ENCODE measurements around the gene JPH4.

- TF ChIP-seq CTCF (IDR thresholded peaks at IDR 0.05), result no peak
- no peak for TF ChIP-seq GRHL2 (CRISPR knock-in tag; IDR thresholded peaks at IDR 0.05; ENCODE audit: insufficient replicate concordance, severe bottlenecking)
- no peak for TF ChIP-seq SMAD3 (CRISPR knock-in tag; IDR thresholded peaks at IDR 0.05; ENCODE audit: borderline replicate concordance)
- TF ChIP-seq, protein P1, sequence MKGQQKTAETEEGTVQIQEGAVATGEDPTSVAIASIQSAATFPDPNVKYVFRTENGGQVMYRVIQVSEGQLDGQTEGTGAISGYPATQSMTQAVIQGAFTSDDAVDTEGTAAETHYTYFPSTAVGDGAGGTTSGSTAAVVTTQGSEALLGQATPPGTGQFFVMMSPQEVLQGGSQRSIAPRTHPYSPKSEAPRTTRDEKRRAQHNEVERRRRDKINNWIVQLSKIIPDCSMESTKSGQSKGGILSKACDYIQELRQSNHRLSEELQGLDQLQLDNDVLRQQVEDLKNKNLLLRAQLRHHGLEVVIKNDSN (CRISPR knock-in tag; IDR thresholded peaks at IDR 0.05), result no peak
- no peak for TF ChIP-seq E2F1 (CRISPR knock-in tag; IDR thresholded peaks at IDR 0.05)
- no peak for TF ChIP-seq PRRX2 (CRISPR knock-in tag; IDR thresholded peaks at IDR 0.05)
- no peak for TF ChIP-seq ELF4 (CRISPR knock-in tag; IDR thresholded peaks at IDR 0.05; ENCODE audit: low read depth)
- no peak for TF ChIP-seq ATF2 (CRISPR knock-in tag; IDR thresholded peaks at IDR 0.05; ENCODE audit: borderline replicate concordance, low read depth)
- TF ChIP-seq, protein P2, sequence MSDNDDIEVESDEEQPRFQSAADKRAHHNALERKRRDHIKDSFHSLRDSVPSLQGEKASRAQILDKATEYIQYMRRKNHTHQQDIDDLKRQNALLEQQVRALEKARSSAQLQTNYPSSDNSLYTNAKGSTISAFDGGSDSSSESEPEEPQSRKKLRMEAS (CRISPR knock-in tag; IDR thresholded peaks at IDR 0.05), result no peak
- TF ChIP-seq ZBTB21 (CRISPR knock-in tag; IDR thresholded peaks at IDR 0.05; ENCODE audit: borderline replicate concordance), result no peak
- TF ChIP-seq NFE2L1 (CRISPR knock-in tag; IDR thresholded peaks at IDR 0.05), result no peak
- TF ChIP-seq PREB (CRISPR knock-in tag; IDR thresholded peaks at IDR 0.05; ENCODE audit: borderline replicate concordance), result no peak
These were observed 57.6 kb downstream of the JPH4 start for GRCh38 chr14:23520899-23521533.

Measured in WTC11 (cell line).